AG08395 (cell line): ENCODE results near the gene CCDC197.

Experiments used
- DNase-seq: peaks from one replicate; pipeline ENCODE4 v3.0.0; 2012; ENCODE audit warnings: mixed read lengths, low spot score

The CCDC197 gene

GRCh38 chr14:94026173-94026888 is 29.2 kb downstream of the CCDC197 start, which contains the start of gene OTUB2:
Gene OTUB2 (plus strand): TSS chr14:94026340. CDS start chr14:94026538, 198 bp downstream.
- peak; percentile 100 for DNase-seq

GRCh38 chr14:94026889-94027469 is 29.9 kb downstream of the CCDC197 start:
- DNase-seq, result no peak

DNA sequence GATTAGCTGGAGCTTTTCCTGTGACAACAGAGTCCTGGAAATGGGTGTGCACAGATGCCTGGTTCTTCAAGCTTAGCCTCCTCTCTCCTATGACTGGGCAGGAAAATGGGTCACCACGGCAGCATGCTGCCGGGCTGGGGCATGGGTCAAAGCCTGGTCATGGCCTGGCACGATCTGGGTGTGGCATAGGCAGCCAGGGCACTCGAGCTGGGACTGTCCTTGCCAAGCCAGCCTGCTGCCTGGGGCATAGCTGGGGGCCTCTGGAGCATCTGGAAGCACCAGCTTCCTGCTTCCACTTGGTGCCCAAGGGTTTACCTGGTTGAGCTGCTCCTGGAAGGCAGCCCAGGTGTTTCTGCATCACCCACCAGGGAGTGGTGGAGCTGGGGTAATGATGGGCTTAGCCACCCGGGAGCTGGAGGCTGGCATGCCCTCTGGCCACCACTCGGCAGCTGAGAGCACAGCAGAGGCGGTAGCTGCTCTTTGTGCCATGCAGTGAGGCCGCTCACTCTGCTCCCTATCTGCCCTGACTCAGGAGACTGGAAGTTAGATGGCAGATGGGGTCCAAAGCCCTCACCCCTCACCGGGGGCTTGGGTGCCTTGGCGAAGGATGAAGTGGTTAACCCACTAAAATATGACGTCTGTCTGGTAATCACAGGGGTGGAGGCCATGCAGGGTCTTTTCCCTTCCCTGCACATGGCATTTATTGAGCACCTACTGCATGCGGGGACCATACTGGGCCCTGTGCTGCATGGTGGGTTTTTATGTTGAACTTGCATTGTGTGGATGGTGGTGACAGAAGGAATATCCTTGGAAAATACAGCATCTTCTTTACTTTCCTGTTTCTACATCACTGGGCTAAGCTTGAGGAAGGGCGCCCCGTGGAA is 30.7 kb downstream of the CCDC197 start:
- no peak for DNase-seq

- DNase-seq, result no peak
These were observed 31.3 kb downstream of the CCDC197 start for GRCh38 chr14:94028450-94028826.

DNA sequence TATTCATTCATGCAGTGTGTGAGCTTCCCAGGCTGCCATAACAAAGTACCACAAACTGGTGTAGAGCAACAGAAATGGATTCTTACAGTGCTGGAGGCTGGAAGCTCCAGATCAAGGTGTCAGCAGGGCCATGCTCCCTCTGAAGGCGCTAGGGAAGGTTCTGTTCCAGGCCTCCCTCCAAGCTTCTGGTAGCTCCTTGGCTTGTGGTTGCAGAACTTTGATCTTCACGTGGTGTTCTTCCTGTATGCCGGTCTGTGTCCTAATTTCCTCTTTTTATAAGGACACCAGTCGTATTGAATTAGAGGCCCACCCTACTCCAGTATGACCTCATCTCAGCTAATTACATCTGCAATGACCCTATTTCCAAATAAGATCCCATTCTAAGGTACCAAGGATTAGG is 32.2 kb downstream of the CCDC197 start:
- no peak for DNase-seq

DNA sequence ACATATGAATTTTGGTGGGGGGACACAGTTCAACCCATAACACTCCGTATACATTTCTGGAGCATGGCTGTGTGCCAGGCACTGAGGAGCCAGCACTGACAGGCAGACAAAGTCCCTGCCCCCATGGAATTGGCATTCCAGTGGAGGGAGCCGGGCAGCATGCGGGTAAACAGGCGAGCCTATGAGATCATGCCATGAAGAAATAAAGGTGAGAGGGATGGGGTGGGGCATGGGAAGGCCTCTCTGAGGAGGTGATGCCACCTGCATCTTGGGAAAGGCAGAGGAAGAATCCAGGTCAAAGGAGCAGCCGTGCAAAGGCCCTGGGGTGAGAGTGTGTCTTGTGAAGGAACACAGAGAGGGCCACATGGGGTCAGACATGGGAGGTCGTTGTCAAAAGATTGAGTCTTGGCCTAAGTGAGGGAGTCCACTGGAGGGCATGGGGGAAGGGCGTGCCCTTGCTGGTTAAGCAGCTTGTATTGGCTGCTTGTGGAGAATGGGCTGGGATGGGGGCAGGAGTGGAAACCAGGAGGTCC is 32.6 kb downstream of the CCDC197 start:
- no peak for DNase-seq

DNA sequence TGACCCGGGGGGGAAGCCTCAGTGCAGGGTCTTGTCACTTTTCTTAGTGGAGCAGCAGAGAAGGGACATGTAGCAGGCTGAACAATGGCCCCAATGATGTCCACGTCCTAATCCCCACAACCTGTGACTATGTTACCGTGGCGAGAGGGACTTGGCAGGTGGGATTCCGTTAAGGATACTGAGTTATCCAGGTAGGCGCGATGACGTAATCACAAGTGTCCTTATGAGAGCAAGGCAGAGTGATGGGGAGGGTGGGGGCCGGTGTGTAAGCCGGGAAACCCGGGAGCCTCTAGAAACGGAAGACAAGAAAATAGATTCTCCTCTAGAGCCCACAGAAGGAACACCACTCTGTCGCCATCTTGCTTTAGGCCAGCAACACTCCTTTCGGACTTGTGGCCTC is 33.5 kb downstream of the CCDC197 start:
- no peak for DNase-seq

- DNase-seq, result no peak
These were observed 34.2 kb downstream of the CCDC197 start for GRCh38 chr14:94031161-94031882.

DNA sequence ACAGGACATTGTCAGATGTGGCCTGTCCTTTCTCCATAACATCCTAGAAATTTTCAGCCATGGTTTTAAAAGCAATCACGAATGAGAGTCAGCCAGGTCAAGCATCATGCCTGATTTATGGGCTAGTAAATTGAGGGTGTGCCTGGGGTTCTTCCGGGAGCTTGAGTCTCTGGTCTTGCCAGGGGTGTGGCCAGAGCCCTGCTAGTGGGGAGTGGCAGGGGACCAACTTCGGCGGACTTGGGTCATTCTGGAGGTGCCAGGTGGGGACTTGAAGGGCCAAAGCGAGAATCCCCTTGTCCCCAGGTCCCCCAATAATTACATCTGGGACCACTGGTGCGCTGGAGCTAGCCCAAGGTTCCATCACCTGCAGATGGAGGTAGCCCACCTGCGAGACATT is 34.8 kb downstream of the CCDC197 start:
- DNase-seq, result no peak

DNA sequence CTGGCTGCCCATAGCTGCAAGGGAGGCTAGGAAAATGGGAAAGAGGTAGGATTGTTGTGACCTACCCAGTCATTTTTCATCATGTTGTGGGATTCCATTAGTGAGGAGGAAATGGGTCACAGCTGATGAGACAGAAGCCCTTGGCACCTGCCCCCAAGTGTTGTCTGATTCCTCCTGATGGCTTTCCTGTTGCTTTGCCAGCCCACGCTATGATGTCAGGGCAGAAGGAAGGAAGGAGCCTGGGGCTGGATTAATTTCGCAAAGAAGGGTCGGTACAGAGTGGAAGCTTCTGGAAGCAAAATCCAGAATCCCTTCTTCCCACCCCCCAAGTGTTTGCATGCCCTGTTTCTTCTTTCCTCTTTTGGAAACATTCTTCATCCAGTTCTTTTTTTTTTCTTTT is 37.8 kb downstream of the CCDC197 start:
- no peak for DNase-seq

- peak; percentile 89 for DNase-seq
These were observed 39.4 kb downstream of the CCDC197 start for GRCh38 chr14:94036313-94037167.

- no peak for DNase-seq
These were observed 40.9 kb downstream of the CCDC197 start for GRCh38 chr14:94037954-94038353.

GRCh38 chr14:94038510-94038909 is 41.4 kb downstream of the CCDC197 start:
- no peak for DNase-seq

- DNase-seq, result no peak
These were observed 42.0 kb downstream of the CCDC197 start for GRCh38 chr14:94038921-94039629.

DNA sequence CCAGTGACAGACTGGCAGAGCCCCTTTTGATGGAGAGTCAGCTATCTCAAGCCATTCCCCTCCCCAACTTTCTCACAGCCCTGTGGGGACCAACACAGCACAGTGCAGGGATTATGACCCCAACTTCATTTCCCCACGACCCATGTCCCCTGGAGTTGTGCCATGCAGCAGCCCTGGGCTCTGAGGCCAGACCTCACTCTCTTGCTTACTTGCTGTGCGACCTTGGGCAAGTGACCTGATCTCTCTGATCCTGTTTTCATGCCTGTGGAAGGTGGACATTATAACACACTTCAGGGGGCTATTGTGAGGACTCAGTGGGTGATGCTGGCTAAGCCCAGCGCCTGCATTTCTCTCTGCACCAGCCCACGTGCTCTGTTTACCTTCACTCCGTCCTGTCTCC is 43.1 kb downstream of the CCDC197 start:
- DNase-seq, result no peak

- DNase-seq, result no peak
These were observed 43.7 kb downstream of the CCDC197 start for GRCh38 chr14:94040796-94041195.

GRCh38 chr14:94041551-94042346 is 44.6 kb downstream of the CCDC197 start:
- peak; percentile 82 for DNase-seq

DNA sequence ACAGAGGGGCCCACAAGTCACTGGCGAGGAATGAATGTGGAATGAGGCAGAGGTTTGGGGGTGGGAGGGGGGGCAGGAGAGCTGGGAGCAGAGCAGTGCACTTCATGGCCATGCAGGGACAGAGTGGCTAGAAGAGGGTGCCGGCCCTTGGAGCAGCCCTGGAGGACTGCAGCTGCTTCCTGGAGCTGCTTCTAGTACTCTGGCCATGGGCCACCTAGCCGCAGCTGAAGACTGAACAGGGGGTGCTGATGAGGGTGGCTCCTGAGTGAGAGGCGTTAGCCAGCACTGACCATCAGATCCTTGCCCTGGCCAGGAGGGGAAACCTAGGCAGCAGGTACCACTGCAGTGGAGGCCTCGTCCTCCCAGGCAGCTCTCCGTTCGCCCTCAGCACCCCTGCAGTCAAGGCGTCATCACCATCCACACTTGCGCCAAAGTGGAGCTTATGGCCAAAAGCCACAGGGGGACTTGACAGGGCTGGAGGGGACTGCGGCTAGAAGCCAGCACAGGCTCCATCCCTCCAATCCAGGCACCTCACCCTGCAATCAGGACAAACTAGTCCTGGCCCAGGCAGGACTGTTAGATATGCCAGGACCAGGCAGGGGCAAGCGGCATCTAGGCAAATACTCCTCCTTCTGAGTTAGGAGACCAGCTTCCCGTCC is 45.5 kb downstream of the CCDC197 start:
- DNase-seq, result no peak
